Amniotic epithelial cell (primary cell): Measurements from ENCODE around the gene RORB.

ENCODE experiments used
- DNase-seq: peaks from one replicate; pipeline ENCODE4 v3.0.0-alpha.2; 2010; ENCODE audit warnings: low read depth

Gene RORB

GRCh38 chr9:74496819-74497747 lies at the start of gene RORB:
Gene RORB (plus strand): TSS chr9:74497335. CDS start chr9:74497977, 642 bp downstream.
- peak; percentile 71 for DNase-seq

GRCh38 chr9:74447451-74448193 lies 49.5 kb upstream of the RORB start:
- no peak for DNase-seq

GRCh38 chr9:74449060-74449459 lies 48.1 kb upstream of the RORB start:
- no peak for DNase-seq

GRCh38 chr9:74458832-74459231 lies 38.3 kb upstream of the RORB start:
- DNase-seq = no peak

- peak; percentile 5 for DNase-seq
Observed at GRCh38 chr9:74463825-74464224, 33.3 kb upstream of the RORB start.

GRCh38 chr9:74478606-74479005 lies 18.5 kb upstream of the RORB start:
- no peak for DNase-seq

GRCh38 chr9:74479711-74480110 lies 17.4 kb upstream of the RORB start:
- DNase-seq = no peak

GRCh38 chr9:74487395-74487794 lies 9.7 kb upstream of the RORB start:
- DNase-seq = no peak

GRCh38 chr9:74493512-74493911 lies 3.6 kb upstream of the RORB start:
- DNase-seq = no peak

GRCh38 chr9:74494490-74494889 lies 2.6 kb upstream of the RORB start:
- no peak for DNase-seq

GRCh38 chr9:74496406-74496805 lies 729 bp upstream of the RORB start:
- no peak for DNase-seq

GRCh38 chr9:74497748-74498620 lies 849 bp downstream of the RORB start:
- no peak for DNase-seq

- no peak for DNase-seq
Observed at GRCh38 chr9:74498621-74499095, 1.5 kb downstream of the RORB start.

GRCh38 chr9:74499111-74499601 lies 2.0 kb downstream of the RORB start:
- peak; percentile 65 for DNase-seq

- DNase-seq = peak; percentile 46
Observed at GRCh38 chr9:74499770-74500583, 2.8 kb downstream of the RORB start.

- no peak for DNase-seq
Observed at GRCh38 chr9:74500584-74500924, 3.4 kb downstream of the RORB start.

GRCh38 chr9:74501570-74501969 lies 4.4 kb downstream of the RORB start:
- no peak for DNase-seq

- DNase-seq = peak; percentile 57
Observed at GRCh38 chr9:74503219-74503618, 6.1 kb downstream of the RORB start.

- DNase-seq = no peak
Observed at GRCh38 chr9:74503666-74504065, 6.5 kb downstream of the RORB start.

- DNase-seq = no peak
Observed at GRCh38 chr9:74511333-74511732, 14.2 kb downstream of the RORB start.

GRCh38 chr9:74512416-74512815 lies 15.3 kb downstream of the RORB start:
- DNase-seq = no peak
